Natural killer cell treated with Interleukin-12 subunit alpha and Interleukin-12 subunit beta and Interleukin-15 and Interleukin-18, amount 100 ng/mL, for 72 hours (primary cell): ENCODE measurements around the gene MXD1. TPM values are rescaled to one million over a fixed set of nuclear protein-coding genes. Genes with fewer than 3 reads are reported as not detected.

ENCODE experiments used
- ATAC-seq, 2 donors: fragments of 150-1000 bp; cut with Tn5 transposase in 1 of 2; sonication (Bioruptor Pico), chemical (Tn5 transposase) in 1 of 2; 2 replicates each; pipeline ENCODE4 v1.10.0; 2021
- DNase-seq: peaks from one replicate; pipeline ENCODE4 v3.0.0; 2022; ENCODE audit warnings: low spot score
- H3K27ac Mint-ChIP-seq, 2 donors: 1 replicate in 1 of 2; 2 replicates in 1 of 2; pipeline ENCODE4 v1.8.0; 2022; ENCODE audit warnings: mixed read lengths in 2 of 2, mild to moderate bottlenecking in 1 of 2, moderate library complexity in 1 of 2
- H3K27me3 Mint-ChIP-seq, 2 donors: 1 replicate in 1 of 2; 2 replicates in 1 of 2; pipeline ENCODE4 v1.8.0; 2022; ENCODE audit warnings: mixed read lengths in 2 of 2
- H3K36me3 Mint-ChIP-seq: one replicate; pipeline ENCODE4 v1.8.0; 2022; ENCODE audit warnings: mixed read lengths
- H3K4me1 Mint-ChIP-seq, 2 donors: 1 replicate in 1 of 2; 2 replicates in 1 of 2; pipeline ENCODE4 v1.8.0; 2022; ENCODE audit warnings: low read depth in 2 of 2, mixed read lengths in 2 of 2, mild to moderate bottlenecking in 1 of 2
- H3K4me3 Mint-ChIP-seq: one replicate; pipeline ENCODE4 v1.8.0; 2022; ENCODE audit warnings: mixed read lengths
- H3K9me3 Mint-ChIP-seq: 2 replicates; pipeline ENCODE4 v1.8.0; 2022; ENCODE audit warnings: mixed read lengths
- total RNA-seq, 2 donors: library from RNA; stranded (reverse); gene quantifications; one replicate each; pipeline ENCODE4 v1.2.3, GENCODE V29; 2022

Gene MXD1
- total RNA-seq, 2 donors from 2014 or later, result 27.6 to 42.7 TPM

DNA sequence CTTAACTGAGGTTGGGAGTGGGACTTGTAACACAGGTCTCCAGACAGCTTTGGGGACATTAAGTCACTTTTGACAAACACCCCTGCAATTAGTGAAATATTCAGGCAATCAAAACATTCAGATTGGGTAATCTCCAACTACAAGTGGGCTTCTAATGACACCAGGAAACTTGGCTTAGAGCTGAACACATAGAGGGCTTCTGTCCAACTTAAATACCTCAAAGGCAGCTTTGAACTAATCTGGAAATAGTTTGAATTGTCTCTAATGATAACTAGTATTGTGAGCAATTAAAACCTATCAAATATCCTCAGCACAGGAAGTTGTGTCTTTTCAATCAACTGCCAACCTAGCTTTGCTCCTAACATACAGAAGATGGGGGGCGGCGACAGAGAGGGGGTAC lies 51.6 kb downstream of the MXD1 start:
- Mint-ChIP-seq H3K9me3 (no peaks in the 10 kb centered on the region), H3K4me3 (no peak overlapping the region), H3K27me3 (no peaks in the 10 kb centered on the region), H3K27ac (peak overlapping the region in 1 of 2 donors; percentile 28), H3K36me3 (no peaks in the 10 kb centered on the region), H3K4me1 (peaks cover 0 to 6% of the 10 kb centered on the region in 2 donors)
- no peak for DNase-seq
- no peak for ATAC-seq

DNA sequence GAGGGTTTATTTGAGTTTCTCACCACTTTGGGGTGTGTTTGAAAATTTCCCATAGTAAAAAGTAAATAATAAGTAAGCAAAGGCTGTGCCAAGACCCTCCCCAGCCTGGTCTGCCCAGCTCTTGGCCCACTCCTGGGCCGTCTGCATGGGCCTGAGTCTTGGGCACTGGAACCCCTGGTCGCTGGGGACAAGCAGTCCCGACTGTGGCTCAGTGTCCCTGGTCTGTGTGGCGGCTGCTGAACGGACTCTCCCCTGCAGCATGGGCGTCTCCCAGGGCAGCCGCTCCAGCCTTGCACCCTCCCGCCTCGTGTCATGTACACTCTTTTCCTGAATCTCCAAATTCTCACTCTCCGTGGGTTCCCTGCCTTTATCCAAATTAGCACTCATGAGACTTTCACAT lies 53.7 kb downstream of the MXD1 start:
- Mint-ChIP-seq H3K27ac (peak overlapping the region in 1 of 2 donors; percentile 60), H3K4me1 (peaks cover 0 to 6% of the 10 kb centered on the region in 2 donors), H3K27me3 (no peaks in the 10 kb centered on the region), H3K9me3 (no peaks in the 10 kb centered on the region), H3K36me3 (no peaks in the 10 kb centered on the region), H3K4me3 (no peak overlapping the region)
- DNase-seq (no peak), ATAC-seq (no peak)

DNA sequence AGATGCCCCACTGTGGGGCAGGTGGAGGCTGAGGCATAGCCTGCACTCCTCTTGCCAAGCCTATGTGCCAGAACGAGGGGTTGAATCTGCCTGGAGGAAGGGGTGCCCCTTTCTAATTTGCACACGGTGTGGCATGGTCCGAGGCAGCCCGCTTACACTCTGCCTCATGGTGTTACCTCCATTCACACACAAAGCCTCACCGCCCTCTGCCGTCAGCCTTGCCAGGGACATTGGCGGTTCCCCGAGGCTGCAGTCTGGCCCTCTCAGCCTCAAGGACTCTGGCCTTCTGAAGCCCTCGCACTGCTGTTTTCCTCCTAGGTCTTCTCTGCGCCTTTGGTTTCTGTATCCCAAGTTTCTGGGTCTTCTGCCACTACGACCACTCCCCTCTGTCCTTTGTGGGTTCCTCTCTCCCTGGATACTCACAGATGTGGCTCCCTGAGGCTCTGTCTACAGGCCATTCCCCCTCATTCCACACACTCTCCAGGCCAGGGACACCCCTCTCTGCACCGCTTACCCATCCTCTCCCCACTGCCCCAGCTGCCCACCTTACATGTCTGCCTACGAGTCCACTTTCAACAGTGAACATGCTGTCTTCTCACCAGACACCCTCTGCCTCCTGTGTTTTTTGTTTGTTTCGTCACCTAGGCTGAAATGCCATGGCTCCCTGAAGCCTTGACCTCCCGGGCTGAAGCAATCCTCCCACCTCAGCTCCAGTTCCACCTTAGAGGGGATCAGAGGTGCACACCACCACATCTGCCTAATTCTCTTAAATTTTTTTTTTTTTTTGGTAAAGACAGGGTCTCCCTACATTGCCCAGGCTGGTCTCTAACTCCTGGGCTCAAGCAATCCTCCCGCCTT lies 54.4 kb downstream of the MXD1 start:
- Mint-ChIP-seq H3K4me1 (peaks cover 0 to 6% of the 10 kb centered on the region in 2 donors), H3K27me3 (no peaks in the 10 kb centered on the region), H3K36me3 (no peaks in the 10 kb centered on the region), H3K4me3 (no peak overlapping the region), H3K27ac (peak overlapping the region in 1 of 2 donors; percentile 60), H3K9me3 (no peaks in the 10 kb centered on the region)
- ATAC-seq (peak in 1 of 2 donors; percentile 36), DNase-seq (no peak)

DNA sequence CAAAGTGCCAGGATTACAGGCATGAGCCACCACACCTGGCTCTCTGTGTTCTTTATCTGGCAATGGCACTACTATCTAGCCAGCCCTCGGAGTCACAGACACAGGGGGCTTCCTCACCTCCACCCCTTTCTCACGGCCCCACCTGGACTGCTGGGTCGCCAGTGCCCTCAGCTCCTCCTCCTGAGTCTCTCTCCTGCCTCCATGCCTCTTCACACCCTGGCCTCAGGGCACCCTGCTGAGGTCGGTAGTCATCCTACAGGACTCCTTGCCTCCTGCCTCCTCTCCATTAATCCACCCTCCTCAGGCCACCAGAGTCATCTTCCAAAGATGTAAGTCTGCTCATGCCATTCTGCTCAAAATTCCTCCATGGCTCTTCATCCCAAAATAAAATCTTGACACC lies 55.1 kb downstream of the MXD1 start:
- no peaks in the 10 kb centered on the region for H3K27me3 Mint-ChIP-seq
- H3K4me1 Mint-ChIP-seq, result peaks cover 0 to 6% of the 10 kb centered on the region in 2 donors
- ATAC-seq (no peak), DNase-seq (no peak)
- H3K4me3 Mint-ChIP-seq, result no peak overlapping the region
- H3K9me3 Mint-ChIP-seq, result no peaks in the 10 kb centered on the region
- no peaks in the 10 kb centered on the region for H3K36me3 Mint-ChIP-seq
- peak overlapping the region in 1 of 2 donors; percentile 60 for H3K27ac Mint-ChIP-seq

DNA sequence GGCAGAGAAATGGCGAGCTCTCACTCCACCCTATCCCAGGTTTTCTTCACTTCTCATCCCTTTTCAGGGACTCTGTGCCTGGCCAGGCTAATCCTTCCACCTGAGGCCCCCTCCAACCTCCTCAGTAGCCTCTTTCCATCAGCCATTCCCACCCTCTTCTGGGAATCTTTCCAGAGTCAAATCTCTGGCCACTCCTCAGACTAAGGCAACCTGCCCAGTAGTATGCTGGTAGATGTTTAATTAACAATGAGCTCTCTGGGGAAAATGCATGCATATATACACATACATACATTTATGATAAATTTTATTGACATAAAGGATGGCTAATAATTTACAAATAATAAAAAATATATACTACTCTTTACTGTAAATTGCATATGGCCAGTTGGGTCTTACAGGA lies 57.9 kb downstream of the MXD1 start:
- H3K36me3 Mint-ChIP-seq, result no peaks in the 10 kb centered on the region
- ATAC-seq, result no peak
- no peak overlapping the region for H3K4me3 Mint-ChIP-seq
- no peaks in the 10 kb centered on the region for H3K9me3 Mint-ChIP-seq
- H3K4me1 Mint-ChIP-seq, result peaks cover 6 to 12% of the 10 kb centered on the region in 2 donors
- no peaks in the 10 kb centered on the region for H3K27me3 Mint-ChIP-seq
- no peak for DNase-seq
- no peak overlapping the region for H3K27ac Mint-ChIP-seq

DNA sequence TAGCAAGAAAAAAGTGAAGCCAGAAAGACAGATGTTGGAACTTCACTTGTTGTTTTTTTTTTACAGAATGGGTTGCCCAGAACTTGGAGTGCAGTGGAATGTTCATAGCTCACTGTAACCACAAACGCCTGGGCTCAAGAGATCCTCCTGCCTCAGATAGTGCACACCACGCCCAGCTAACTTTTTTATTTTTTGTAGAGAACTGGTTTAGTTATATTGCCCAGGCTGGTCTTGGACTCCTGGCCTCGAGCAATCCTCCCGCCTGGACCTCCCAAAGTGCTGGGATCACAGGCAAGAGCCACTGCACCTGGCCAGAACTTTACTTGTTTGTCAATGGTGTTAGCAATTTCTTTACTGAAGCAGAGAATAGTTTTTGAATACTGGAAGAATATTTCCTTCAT lies 58.4 kb downstream of the MXD1 start:
- Mint-ChIP-seq H3K9me3 (no peaks in the 10 kb centered on the region), H3K27me3 (no peaks in the 10 kb centered on the region), H3K27ac (no peak overlapping the region), H3K4me3 (no peak overlapping the region), H3K4me1 (peaks cover 6 to 13% of the 10 kb centered on the region in 2 donors), H3K36me3 (no peaks in the 10 kb centered on the region)
- no peak for ATAC-seq
- no peak for DNase-seq

DNA sequence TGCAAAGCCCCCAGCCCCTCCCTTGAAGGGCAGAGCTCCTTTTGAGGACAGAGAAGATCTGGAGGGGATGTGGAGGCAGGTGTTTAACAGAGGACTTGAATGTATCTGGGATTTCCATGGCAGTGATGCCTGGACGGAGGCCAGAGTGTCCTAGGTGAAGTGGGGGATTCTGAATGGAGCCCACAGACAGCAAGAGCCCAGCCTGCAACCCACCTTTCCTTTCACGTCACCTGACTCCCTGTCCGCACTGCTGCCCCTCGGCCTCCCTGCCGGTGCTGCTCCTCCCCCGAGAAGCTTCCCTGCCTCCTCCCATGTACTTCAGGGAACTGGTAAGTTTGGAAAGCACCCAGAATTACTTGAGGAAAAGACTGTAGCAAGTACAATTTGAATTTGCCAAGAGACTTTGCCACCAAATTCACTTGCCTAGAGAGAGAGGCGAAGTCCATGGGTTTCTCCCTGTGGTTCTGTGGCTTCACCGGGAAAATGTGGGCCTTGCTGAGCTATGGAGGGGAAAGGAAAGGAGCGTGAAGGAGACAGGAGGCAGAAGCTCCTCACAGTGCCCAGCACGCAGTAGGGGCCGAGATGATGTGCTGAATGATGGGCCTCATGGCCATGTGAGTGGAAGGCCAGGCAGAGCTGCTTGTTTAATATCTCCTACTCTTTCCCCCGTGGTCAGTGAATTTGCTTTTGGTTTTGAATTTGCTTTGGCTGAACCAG lies 60.4 kb downstream of the MXD1 start:
- Mint-ChIP-seq H3K4me3 (no peak overlapping the region), H3K27ac (peak overlapping the region; percentile 7 to 13), H3K36me3 (no peaks in the 10 kb centered on the region), H3K9me3 (no peaks in the 10 kb centered on the region), H3K4me1 (peaks cover 6 to 19% of the 10 kb centered on the region in 2 donors), H3K27me3 (no peaks in the 10 kb centered on the region)
- DNase-seq (no peak), ATAC-seq (no peak)

DNA sequence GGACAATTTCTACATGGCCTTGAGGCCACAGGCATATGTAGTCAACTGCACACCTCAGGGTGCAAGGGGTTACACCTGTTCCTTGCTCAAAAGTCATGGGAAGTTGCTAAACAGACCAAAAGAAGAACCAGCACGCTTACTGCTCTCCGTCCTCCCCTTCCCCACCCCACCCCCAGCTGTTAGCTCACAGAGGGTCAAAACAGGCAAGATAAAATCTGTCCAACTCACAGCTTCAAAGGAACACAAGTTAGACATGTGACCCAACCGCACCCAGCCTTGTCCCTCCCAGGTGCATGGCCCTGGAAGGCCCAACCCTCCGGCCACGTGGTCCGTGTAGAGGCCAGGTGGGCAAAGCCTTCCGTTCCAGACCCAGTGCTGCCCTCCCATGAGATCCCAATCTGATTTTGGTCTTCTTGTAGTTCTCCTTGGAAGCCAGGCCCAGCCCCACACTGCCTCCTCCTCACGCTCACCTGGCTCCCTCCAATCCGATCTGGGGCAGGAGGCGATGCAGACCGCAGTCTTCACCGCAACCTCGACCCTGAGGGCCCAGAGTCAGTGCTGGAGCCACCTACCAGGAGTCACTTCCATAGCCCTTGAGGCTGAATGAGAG lies 61.0 kb downstream of the MXD1 start:
- Mint-ChIP-seq H3K27me3 (no peaks in the 10 kb centered on the region), H3K4me1 (peaks cover 5 to 19% of the 10 kb centered on the region in 2 donors), H3K36me3 (no peaks in the 10 kb centered on the region), H3K4me3 (no peak overlapping the region), H3K9me3 (no peaks in the 10 kb centered on the region), H3K27ac (peak overlapping the region; percentile 7 to 13)
- ATAC-seq, result peak in 1 of 2 donors; percentile 46
- DNase-seq, result no peak

DNA sequence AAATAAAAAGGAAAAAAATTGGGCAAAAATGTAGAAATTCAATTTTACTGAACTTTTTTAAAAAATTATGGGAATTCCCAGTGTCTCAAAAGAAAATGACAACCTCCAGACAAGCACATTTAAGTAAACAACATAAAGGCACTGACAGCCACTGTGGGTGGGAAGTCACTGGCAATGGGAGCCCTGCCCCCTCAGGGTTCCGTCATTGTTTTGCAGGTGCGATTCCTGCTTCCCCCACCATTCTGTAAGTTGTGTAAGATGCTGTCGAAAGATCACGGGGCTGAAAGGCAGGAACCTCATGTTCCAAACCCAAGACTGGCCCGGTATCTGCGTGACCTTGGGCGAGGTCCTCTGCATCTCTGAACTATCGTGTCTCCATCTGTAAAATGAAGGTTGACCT lies 62.3 kb downstream of the MXD1 start:
- Mint-ChIP-seq H3K9me3 (no peaks in the 10 kb centered on the region), H3K27ac (peak overlapping the region in 1 of 2 donors; percentile 48), H3K36me3 (no peaks in the 10 kb centered on the region)

DNA sequence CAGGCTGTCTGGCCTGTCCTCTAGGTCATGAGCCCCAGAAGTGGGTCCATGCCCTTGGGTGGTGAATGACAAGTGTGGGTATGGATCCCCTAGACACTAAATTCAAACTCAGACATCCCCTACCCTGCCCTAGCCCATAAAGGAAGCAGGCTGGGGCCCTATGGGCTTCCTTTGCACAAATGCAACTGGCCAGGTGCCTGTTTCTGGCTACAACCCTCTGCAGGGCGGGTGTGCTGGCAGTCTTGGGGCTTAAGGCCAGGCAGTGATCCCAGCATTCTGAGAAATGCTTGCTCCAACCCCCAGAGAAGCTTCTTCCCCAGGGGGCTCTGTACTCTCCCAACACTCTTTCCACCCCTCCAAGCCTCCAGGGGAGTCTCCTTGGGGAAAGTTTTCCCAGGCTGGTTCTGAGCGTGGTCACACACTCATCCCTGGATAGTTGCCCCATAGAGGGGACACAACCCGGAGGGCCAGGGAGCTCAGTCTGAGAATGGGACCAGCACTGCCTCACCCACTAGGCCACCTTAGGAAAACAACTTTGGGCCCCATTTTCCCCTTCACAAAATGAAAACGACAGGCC lies 63.1 kb downstream of the MXD1 start:
- Mint-ChIP-seq H3K27ac (peak overlapping the region; percentile 55 to 80), H3K27me3 (no peaks in the 10 kb centered on the region), H3K4me3 (no peak overlapping the region), H3K9me3 (no peaks in the 10 kb centered on the region), H3K4me1 (peaks cover 5 to 22% of the 10 kb centered on the region in 2 donors), H3K36me3 (no peaks in the 10 kb centered on the region)
- DNase-seq (no peak), ATAC-seq (peak in 1 of 2 donors; percentile 2)

More for the DNA sequence above, 62.3 kb downstream of the MXD1 start:
- ATAC-seq (no peak), DNase-seq (no peak)
- Mint-ChIP-seq H3K27me3 (no peaks in the 10 kb centered on the region), H3K4me3 (no peak overlapping the region), H3K4me1 (peaks cover 5 to 22% of the 10 kb centered on the region in 2 donors)

DNA sequence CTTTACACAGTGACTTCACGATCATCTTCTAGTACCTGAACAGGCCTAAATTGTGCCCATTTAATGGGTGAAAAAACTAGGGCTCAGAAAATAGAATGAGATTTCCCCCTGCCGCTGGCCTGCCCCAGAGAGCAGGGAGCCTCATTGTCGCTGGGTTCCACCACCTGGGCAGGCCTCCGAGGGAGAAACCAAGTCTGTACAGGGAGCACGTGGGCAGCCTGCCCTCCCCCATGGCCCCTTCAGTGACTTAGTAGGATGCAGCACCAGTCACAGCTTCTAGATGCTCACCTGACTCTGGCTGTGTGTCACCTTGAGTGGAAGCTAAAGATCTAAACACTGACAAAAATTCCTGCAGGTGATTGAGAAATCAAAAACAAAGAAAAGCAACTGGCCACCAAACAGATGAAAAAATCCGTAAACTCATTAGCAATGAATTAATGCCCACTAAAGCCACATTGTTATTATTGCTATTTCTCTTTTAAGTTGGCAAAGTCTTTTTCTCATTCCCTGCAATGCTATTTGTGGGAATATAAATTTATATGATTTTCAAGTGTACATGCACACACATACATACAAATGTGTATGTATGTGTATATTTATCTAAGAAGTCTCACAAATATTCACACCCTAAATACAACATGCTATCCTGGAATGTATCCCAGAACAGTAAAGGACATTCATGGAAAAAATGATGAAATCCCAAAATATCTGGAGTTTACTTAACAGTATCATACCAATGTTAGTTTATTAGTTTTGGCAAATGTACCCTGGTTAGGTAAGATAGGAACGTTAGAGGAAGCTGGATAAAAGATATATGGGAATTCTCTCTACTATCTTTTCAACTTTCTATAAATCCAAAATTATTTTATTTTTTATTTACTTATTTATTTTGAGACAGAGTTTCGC lies 65.2 kb downstream of the MXD1 start:
- H3K9me3 Mint-ChIP-seq, result peaks cover 1% of the 10 kb centered on the region
- H3K36me3 Mint-ChIP-seq, result no peaks in the 10 kb centered on the region
- H3K27me3 Mint-ChIP-seq, result no peaks in the 10 kb centered on the region
- H3K27ac Mint-ChIP-seq, result peak overlapping the region; percentile 55 to 68
- no peak overlapping the region for H3K4me3 Mint-ChIP-seq
- ATAC-seq (no peak), DNase-seq (no peak)
- H3K4me1 Mint-ChIP-seq, result peaks cover 7 to 27% of the 10 kb centered on the region in 2 donors

DNA sequence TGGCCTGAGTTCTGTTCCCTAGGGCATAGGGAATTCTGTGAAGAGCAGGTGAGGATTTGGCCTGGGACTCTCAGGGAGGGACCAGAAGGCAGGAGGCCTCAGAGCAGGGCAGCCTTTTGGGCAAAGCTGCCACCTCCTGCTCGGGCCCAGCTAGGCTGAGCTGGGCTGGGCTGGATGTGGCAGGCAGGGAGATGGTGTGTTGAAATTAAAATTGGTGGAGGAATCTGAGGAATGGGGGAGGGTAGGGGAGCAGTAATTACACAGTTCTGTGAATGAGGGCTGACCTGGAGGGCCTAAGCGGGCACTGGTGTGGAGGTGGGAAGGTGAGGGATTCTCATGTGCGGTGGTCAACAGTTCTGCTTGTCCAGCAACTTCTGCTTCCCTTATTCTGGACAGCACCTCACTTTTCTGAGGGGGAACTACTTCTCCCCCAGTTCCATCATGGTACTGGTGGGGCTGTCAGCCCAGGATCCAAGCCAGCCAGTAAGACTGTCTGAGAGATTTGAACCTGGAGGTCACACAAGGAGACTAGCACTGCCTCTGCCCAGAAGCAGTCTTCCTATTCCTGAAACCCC lies 68.6 kb downstream of the MXD1 start:
- H3K9me3 Mint-ChIP-seq, result peaks cover 3% of the 10 kb centered on the region
- ATAC-seq (no peak), DNase-seq (no peak)
- H3K4me1 Mint-ChIP-seq, result peaks cover 22 to 30% of the 10 kb centered on the region in 2 donors
- H3K4me3 Mint-ChIP-seq, result no peak overlapping the region
- H3K27ac Mint-ChIP-seq, result peak overlapping the region in 1 of 2 donors; percentile 93
- no peaks in the 10 kb centered on the region for H3K27me3 Mint-ChIP-seq
- H3K36me3 Mint-ChIP-seq, result no peaks in the 10 kb centered on the region
